ENCODE data around the gene HCLS1.

GRCh38 chr3:121659586-121659985 is 1.1 kb downstream of the HCLS1 start:
- TF ChIP-seq CREB5 (CRISPR knock-in tag; IDR thresholded peaks at IDR 0.05): no peak
- TF ChIP-seq HDAC1 (IDR thresholded peaks at IDR 0.05): no peak
- no peak for TF ChIP-seq SREBF2 (CRISPR knock-in tag; IDR thresholded peaks at IDR 0.05)
- no peak for TF ChIP-seq SIN3A (IDR thresholded peaks at IDR 0.05; ENCODE audit: borderline replicate concordance in 2 of 2, control insufficient read depth in 1 of 2, low read depth in 2 of 2, low read length in 2 of 2)
- TF ChIP-seq ZNF551 (CRISPR knock-in tag; IDR thresholded peaks at IDR 0.05): no peak
- no peak for TF ChIP-seq KHSRP (IDR thresholded peaks at IDR 0.05)
- TF ChIP-seq TEAD2 (tag; IDR thresholded peaks at IDR 0.05): no peak
- TF ChIP-seq HNRNPK (IDR thresholded peaks at IDR 0.05; ENCODE audit: low read depth, low read length, poor library complexity, severe bottlenecking): no peak
